Fibroblast of the aortic adventitia (primary cell): Measurements from ENCODE around the gene DENND1B. TPM values are rescaled to one million over a fixed set of nuclear protein-coding genes. Genes with fewer than 3 reads are reported as not detected.

Source experiments
- DNase-seq: peaks from one replicate; pipeline ENCODE4 v3.0.0-alpha.2; 2010; ENCODE audit warnings: low read depth
- H3K4me3 ChIP-seq: 2 replicates; pipeline ENCODE4 v1.5.1; 2011; ENCODE audit warnings: low read depth, mild to moderate bottlenecking, control low read depth, low read length, moderate library complexity
- CTCF ChIP-seq: IDR thresholded peaks from 2 replicates; pipeline ENCODE4 v1.5.1; 2011; ENCODE audit warnings: mild to moderate bottlenecking, low read length, control low read depth, inconsistent platforms; ENCODE audit not compliant: insufficient read depth
- total RNA-seq: library from RNA; depleted of rRNA; stranded (reverse); fragments of >200 nt; gene quantifications from 2 replicates; pipeline ENCODE4 v1.2.3, GENCODE V29; 2012; ENCODE audit warnings: low replicate concordance

Gene DENND1B
- total RNA-seq, 1 donor = 19.5 TPM

GRCh38 chr1:197735461-197735860 is 39.8 kb downstream of the DENND1B start:
- no peak for TF ChIP-seq CTCF

DNA sequence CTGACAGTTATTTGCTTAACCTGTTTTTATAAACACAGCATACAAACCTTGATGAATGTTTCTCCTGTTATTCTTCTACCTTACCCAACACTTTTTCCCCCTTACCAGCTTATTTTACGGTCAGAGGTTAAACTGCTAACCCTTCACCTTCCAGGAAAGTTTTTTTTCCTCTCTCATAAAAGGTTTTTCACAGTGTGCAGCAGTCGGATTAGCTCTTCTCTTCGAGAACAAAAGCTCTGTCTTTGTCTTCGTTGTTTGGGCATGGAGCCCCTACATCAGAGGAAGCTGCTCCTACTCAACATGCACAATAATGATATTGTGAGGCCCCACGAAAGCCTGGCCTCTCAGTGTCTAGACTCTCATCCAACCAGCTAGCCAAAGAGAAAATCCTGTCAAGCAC is 42.0 kb downstream of the DENND1B start:
- TF ChIP-seq CTCF = no peak
- H3K4me3 ChIP-seq = no peak overlapping the region
- DNase-seq = no peak

More at GRCh38 chr1:197735461-197735860, 39.8 kb downstream of the DENND1B start:
- H3K4me3 ChIP-seq = no peak overlapping the region
- DNase-seq = no peak

GRCh38 chr1:197732187-197732586 is 43.1 kb downstream of the DENND1B start:
- DNase-seq = no peak
- H3K4me3 ChIP-seq = no peak overlapping the region
- TF ChIP-seq CTCF = no peak

DNA sequence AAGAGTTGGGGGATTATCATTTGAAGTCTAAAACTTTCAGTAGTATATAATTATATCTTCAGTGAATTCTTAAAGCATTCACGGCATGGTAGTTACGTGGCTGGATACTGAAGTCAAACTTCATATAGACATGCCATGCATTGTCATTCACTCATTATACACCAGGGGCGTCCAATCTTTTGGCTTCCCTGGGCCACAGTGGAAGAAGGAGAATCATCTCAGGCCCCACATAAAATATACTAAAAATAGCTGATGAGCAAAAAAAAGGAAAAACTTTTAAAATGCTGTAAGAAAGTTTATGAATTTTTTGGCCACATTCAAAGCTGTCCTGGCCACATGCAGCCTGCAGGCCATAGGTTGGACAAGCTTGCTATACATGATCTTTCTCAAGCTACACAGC is 43.8 kb downstream of the DENND1B start:
- H3K4me3 ChIP-seq = no peak overlapping the region
- no peak for TF ChIP-seq CTCF
- no peak for DNase-seq

DNA sequence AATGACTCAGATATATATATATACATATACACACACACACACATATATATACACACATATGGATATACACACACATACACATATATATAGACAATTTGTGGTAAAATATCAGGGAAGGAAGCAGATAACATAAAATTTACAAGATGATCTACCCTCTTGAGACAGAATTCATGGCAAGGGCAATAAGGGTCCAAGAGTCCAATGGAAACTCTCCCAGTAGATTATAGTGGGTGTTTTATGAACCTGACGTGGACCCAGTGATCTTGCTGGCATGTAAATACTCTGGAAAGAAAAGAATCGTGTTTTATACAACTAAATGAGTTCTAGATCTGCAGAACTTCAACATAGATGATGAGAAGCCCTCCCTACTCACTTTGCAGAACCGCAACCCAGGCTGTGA is 49.3 kb downstream of the DENND1B start:
- no peak for DNase-seq
- no peak overlapping the region for H3K4me3 ChIP-seq
- TF ChIP-seq CTCF = no peak

DNA sequence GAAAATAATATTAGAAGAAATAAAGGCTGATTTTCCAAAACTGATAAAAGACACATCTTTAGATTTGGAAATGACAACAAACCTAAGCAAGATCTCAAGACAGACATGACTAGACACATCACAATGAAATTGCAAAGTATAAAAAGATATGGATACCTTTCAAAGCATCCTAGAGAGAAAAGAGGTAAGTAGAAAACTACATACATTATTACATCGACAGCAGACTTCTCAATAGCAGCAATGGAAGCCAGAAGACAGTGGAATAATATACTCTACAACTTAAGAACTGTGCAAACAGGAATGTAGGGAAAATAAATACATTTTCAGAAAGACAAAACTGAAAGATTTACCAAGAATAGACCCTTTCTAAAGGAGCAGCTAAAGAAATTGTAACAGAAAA is 50.2 kb downstream of the DENND1B start:
- no peak for TF ChIP-seq CTCF
- DNase-seq = peak; percentile 30
- no peak overlapping the region for H3K4me3 ChIP-seq

GRCh38 chr1:197715806-197716205 is 59.5 kb downstream of the DENND1B start:
- DNase-seq = no peak
- H3K4me3 ChIP-seq = no peak overlapping the region
- TF ChIP-seq CTCF = no peak
